ENCODE measurements around the gene REPIN1.

REPIN1 gene

DNA sequence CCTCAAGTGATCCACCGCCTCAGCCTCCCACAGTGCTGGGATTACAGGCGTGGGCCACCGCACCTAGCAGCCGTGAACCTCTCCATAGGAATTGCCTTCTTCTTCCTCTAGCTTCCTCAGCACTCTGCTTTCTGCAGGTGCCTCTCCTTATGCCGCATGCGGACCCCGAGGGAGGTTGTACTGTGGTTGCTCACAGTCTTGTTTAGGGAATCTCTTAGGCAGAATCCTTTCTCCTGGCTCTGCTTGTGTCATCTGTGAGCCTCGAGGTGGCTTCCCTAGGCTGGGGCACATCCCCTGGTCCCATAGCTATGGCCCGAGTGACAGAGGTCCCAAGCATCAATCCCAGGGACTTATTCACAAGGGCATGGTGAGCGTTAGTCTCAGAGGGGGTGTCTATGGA, 48.6 kb downstream of the REPIN1 start (continued):
- TF ChIP-seq, protein P1, sequence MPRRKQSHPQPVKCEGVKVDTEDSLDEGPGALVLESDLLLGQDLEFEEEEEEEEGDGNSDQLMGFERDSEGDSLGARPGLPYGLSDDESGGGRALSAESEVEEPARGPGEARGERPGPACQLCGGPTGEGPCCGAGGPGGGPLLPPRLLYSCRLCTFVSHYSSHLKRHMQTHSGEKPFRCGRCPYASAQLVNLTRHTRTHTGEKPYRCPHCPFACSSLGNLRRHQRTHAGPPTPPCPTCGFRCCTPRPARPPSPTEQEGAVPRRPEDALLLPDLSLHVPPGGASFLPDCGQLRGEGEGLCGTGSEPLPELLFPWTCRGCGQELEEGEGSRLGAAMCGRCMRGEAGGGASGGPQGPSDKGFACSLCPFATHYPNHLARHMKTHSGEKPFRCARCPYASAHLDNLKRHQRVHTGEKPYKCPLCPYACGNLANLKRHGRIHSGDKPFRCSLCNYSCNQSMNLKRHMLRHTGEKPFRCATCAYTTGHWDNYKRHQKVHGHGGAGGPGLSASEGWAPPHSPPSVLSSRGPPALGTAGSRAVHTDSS (tag by site-specific recombination; IDR thresholded peaks at IDR 0.05), result no peak

DNA sequence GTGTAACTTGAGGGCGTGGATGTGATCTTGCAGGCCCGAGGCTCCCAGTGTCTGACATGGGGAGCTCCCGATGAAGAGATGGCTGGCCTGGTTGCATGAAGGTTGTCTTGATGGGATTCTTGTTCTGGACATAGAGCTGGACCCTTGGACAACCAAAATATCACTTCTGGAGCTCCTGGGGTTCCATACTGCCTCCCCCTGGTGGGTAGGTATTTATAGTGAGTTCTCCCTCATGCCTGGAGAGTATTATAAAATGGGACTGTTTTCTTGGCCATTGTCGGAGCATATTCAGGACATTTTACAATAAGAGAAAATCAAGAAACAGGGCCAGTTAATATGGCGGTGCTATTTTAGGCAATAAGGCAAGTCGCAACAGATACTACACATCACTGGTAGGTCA, 49.2 kb downstream of the REPIN1 start:
- H3K9me3 ChIP-seq (ENCODE audit: control insufficient read depth, insufficient read depth, low read depth, low read length), result no peaks in the 10 kb centered on the region
- TF ChIP-seq, protein P2, sequence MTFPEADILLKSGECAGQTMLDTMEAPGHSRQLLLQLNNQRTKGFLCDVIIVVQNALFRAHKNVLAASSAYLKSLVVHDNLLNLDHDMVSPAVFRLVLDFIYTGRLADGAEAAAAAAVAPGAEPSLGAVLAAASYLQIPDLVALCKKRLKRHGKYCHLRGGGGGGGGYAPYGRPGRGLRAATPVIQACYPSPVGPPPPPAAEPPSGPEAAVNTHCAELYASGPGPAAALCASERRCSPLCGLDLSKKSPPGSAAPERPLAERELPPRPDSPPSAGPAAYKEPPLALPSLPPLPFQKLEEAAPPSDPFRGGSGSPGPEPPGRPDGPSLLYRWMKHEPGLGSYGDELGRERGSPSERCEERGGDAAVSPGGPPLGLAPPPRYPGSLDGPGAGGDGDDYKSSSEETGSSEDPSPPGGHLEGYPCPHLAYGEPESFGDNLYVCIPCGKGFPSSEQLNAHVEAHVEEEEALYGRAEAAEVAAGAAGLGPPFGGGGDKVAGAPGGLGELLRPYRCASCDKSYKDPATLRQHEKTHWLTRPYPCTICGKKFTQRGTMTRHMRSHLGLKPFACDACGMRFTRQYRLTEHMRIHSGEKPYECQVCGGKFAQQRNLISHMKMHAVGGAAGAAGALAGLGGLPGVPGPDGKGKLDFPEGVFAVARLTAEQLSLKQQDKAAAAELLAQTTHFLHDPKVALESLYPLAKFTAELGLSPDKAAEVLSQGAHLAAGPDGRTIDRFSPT (tag by site-specific recombination; IDR thresholded peaks at IDR 0.05), result no peak
- TF ChIP-seq, protein P3, sequence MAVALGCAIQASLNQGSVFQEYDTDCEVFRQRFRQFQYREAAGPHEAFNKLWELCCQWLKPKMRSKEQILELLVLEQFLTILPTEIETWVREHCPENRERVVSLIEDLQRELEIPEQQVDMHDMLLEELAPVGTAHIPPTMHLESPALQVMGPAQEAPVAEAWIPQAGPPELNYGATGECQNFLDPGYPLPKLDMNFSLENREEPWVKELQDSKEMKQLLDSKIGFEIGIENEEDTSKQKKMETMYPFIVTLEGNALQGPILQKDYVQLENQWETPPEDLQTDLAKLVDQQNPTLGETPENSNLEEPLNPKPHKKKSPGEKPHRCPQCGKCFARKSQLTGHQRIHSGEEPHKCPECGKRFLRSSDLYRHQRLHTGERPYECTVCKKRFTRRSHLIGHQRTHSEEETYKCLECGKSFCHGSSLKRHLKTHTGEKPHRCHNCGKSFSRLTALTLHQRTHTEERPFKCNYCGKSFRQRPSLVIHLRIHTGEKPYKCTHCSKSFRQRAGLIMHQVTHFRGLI (tag by site-specific recombination; IDR thresholded peaks at IDR 0.05), result no peak
- TF ChIP-seq ZBTB7A (tag by site-specific recombination; IDR thresholded peaks at IDR 0.05; ENCODE audit: low read depth), result no peak
- no peak for TF ChIP-seq ZNF324 (tag by site-specific recombination; IDR thresholded peaks at IDR 0.05)
- TF ChIP-seq ZNF776 (tag by site-specific recombination; IDR thresholded peaks at IDR 0.05; ENCODE audit: borderline replicate concordance), result no peak
- TF ChIP-seq ZNF76 (tag by site-specific recombination; IDR thresholded peaks at IDR 0.05; ENCODE audit: borderline replicate concordance, low read depth), result no peak
- TF ChIP-seq ZNF747 (tag by site-specific recombination; IDR thresholded peaks at IDR 0.05), result no peak
- TF ChIP-seq ZNF555 (tag by site-specific recombination; conservative IDR thresholded peaks at IDR 0.05), result no peak
- no peak for TF ChIP-seq GLIS1 (tag by site-specific recombination; IDR thresholded peaks at IDR 0.05)
- POLR2A ChIA-PET, result interaction anchor here (1.1 kb wide), 1 partner anchor 49 kb away, joined by 3 read pairs; the partner anchor contains the start of gene REPIN1
- H3K36me3 ChIP-seq (ENCODE audit: control insufficient read depth in 2 of 2, insufficient read depth in 1 of 2, low read length in 2 of 2), result no peaks in the 10 kb centered on the region
- no peaks in the 10 kb centered on the region for H3K4me1 ChIP-seq (ENCODE audit: control insufficient read depth, insufficient read depth, low read length)
- no peak overlapping the region for H3K4me3 ChIP-seq (ENCODE audit: low read depth, low read length)
- CTCF ChIA-PET, result interaction anchor here (0.6 to 2.2 kb wide), 5 partner anchors 11 to 79 kb away, joined by 3 to 10 read pairs (median 3); no protein-coding TSS in a partner anchor
- H3K27ac ChIP-seq (ENCODE audit: extremely low read depth, low read depth, low read length), result no peak overlapping the region

DNA sequence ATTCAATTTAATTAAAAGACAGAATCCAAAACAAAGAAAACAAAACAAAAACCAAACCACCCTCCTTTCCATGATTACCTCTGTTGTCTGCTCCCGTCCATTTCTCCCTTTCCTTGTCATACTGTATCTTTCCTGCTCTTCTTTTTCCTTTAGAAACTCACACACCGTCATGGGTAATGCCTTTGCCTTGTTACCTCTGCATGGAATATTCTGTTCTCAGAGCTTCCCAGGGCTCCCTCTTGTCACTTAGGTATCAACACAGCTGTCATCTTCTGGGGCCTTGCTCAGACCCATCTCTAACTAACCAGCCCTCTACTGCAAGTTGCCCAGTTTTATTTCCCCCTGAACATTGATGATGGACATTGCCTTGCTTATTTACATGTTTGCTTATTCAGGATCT, 51.6 kb downstream of the REPIN1 start:
- ChIA-PET POLR2A (no interaction called here), CTCF (interaction anchor here (1.4 to 1.7 kb wide), 2 partner anchors 62 to 135 kb away, joined by 4 to 5 read pairs; no protein-coding TSS in a partner anchor)
- H3K4me1 ChIP-seq (ENCODE audit: control insufficient read depth, insufficient read depth, low read length), result no peaks in the 10 kb centered on the region
- no peaks in the 10 kb centered on the region for H3K36me3 ChIP-seq (ENCODE audit: control insufficient read depth in 2 of 2, insufficient read depth in 1 of 2, low read length in 2 of 2)
- no peak overlapping the region for H3K27ac ChIP-seq (ENCODE audit: extremely low read depth, low read depth, low read length)
- no peak overlapping the region for H3K4me3 ChIP-seq (ENCODE audit: low read depth, low read length)
- H3K9me3 ChIP-seq (ENCODE audit: control insufficient read depth, insufficient read depth, low read depth, low read length), result no peaks in the 10 kb centered on the region
- TF ChIP-seq ZFP3 (tag by site-specific recombination; IDR thresholded peaks at IDR 0.05; ENCODE audit: low read depth) (no peak), ZBTB7A (tag by site-specific recombination; IDR thresholded peaks at IDR 0.05; ENCODE audit: low read depth) (no peak), ZNF10 (tag by site-specific recombination; IDR thresholded peaks at IDR 0.05) (no peak), KLF10 (tag by site-specific recombination; IDR thresholded peaks at IDR 0.05) (no peak), KLF9 (tag by site-specific recombination; IDR thresholded peaks at IDR 0.05; ENCODE audit: low read depth) (no peak), ZNF48 (tag by site-specific recombination; IDR thresholded peaks at IDR 0.05) (no peak)
- TF ChIP-seq, protein P4, sequence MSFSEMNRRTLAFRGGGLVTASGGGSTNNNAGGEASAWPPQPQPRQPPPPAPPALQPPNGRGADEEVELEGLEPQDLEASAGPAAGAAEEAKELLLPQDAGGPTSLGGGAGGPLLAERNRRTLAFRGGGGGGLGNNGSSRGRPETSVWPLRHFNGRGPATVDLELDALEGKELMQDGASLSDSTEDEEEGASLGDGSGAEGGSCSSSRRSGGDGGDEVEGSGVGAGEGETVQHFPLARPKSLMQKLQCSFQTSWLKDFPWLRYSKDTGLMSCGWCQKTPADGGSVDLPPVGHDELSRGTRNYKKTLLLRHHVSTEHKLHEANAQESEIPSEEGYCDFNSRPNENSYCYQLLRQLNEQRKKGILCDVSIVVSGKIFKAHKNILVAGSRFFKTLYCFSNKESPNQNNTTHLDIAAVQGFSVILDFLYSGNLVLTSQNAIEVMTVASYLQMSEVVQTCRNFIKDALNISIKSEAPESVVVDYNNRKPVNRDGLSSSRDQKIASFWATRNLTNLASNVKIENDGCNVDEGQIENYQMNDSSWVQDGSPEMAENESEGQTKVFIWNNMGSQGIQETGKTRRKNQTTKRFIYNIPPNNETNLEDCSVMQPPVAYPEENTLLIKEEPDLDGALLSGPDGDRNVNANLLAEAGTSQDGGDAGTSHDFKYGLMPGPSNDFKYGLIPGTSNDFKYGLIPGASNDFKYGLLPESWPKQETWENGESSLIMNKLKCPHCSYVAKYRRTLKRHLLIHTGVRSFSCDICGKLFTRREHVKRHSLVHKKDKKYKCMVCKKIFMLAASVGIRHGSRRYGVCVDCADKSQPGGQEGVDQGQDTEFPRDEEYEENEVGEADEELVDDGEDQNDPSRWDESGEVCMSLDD (tag by site-specific recombination; IDR thresholded peaks at IDR 0.05), result no peak
- TF ChIP-seq, protein P5, sequence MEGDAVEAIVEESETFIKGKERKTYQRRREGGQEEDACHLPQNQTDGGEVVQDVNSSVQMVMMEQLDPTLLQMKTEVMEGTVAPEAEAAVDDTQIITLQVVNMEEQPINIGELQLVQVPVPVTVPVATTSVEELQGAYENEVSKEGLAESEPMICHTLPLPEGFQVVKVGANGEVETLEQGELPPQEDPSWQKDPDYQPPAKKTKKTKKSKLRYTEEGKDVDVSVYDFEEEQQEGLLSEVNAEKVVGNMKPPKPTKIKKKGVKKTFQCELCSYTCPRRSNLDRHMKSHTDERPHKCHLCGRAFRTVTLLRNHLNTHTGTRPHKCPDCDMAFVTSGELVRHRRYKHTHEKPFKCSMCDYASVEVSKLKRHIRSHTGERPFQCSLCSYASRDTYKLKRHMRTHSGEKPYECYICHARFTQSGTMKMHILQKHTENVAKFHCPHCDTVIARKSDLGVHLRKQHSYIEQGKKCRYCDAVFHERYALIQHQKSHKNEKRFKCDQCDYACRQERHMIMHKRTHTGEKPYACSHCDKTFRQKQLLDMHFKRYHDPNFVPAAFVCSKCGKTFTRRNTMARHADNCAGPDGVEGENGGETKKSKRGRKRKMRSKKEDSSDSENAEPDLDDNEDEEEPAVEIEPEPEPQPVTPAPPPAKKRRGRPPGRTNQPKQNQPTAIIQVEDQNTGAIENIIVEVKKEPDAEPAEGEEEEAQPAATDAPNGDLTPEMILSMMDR (tag by site-specific recombination; IDR thresholded peaks at IDR 0.05), result no peak
- TF ChIP-seq, protein P1 (tag by site-specific recombination; IDR thresholded peaks at IDR 0.05), result no peak
- TF ChIP-seq, protein P6, sequence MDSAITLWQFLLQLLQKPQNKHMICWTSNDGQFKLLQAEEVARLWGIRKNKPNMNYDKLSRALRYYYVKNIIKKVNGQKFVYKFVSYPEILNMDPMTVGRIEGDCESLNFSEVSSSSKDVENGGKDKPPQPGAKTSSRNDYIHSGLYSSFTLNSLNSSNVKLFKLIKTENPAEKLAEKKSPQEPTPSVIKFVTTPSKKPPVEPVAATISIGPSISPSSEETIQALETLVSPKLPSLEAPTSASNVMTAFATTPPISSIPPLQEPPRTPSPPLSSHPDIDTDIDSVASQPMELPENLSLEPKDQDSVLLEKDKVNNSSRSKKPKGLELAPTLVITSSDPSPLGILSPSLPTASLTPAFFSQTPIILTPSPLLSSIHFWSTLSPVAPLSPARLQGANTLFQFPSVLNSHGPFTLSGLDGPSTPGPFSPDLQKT (IDR thresholded peaks at IDR 0.05; ENCODE audit: borderline replicate concordance, low read depth, low read length), result no peak
